Endothelial cell of umbilical vein (primary cell): ENCODE data around the gene TSHZ1. TPM values are rescaled to one million over a fixed set of nuclear protein-coding genes. Genes with fewer than 3 reads are reported as not detected.

Experiments used
- BruUV-seq: library from RNA; stranded (reverse); fragments of 400-500 nt; replicated peaks from 2 replicates; lab custom pipeline; 2021; lab: Mats Ljungman, UMichigan
- CTCF ChIA-PET: fragments of 300-600, 350-600 bp; sonication (Branson Sonifier 250); formaldehyde crosslinking; loops from one replicate; lab custom pipeline; 2021; ENCODE audit warnings: antibody characterized with exemption, inconsistent platforms; lab: Charles Lee
- POLR2A ChIA-PET: fragments of 300-600, 350-600 bp; sonication (Branson Sonifier 250); formaldehyde crosslinking; loops from one replicate; lab custom pipeline; 2021; ENCODE audit warnings: antibody characterized with exemption, inconsistent platforms; lab: Charles Lee
- DNase-seq: peaks from one replicate; pipeline ENCODE4 v3.0.0-alpha.2; 2011; ENCODE audit warnings: low read depth, low spot score
- FAIRE-seq: peaks from 2 replicates; lab custom pipeline; 2011; peaks lifted over from hg19 to GRCh38; lab: Jason Lieb, UNC
- H2AFZ ChIP-seq: 2 replicates; pipeline ENCODE4 v1.6.0; 2012; ENCODE audit warnings: low read depth, low read length, control low read depth, inconsistent platforms
- H3K27ac ChIP-seq: 2 replicates; pipeline ENCODE4 v1.5.1; 2011; ENCODE audit warnings: low read depth, mild to moderate bottlenecking, control low read depth, low read length, moderate library complexity; ENCODE audit not compliant: insufficient read depth
- H3K27me3 ChIP-seq, 2 experiments: 2 replicates each; pipeline versions ENCODE4 v1.6.0 to v1.6.1; 2011; ENCODE audit warnings: low read length in 2 of 2, mixed read lengths in 1 of 2; ENCODE audit not compliant: control insufficient read depth in 2 of 2, insufficient read depth in 2 of 2
- H3K36me3 ChIP-seq, 2 experiments: 2 replicates in 1 of 2; 3 replicates in 1 of 2; pipeline ENCODE4 v1.5.1; 2011; ENCODE audit warnings: low read length in 2 of 2, mild to moderate bottlenecking in 1 of 2, moderate library complexity in 1 of 2; ENCODE audit not compliant: control insufficient read depth in 2 of 2, insufficient read depth in 2 of 2; ENCODE audit errors: extremely low read depth in 1 of 2
- H3K4me1 ChIP-seq: 3 replicates; pipeline ENCODE4 v1.5.1; 2011; ENCODE audit warnings: mild to moderate bottlenecking, low read length; ENCODE audit not compliant: control insufficient read depth, insufficient read depth; ENCODE audit errors: extremely low read depth
- H3K4me2 ChIP-seq: 2 replicates; pipeline ENCODE4 v1.6.1; 2011; ENCODE audit warnings: low read length, control low read depth, mixed read lengths; ENCODE audit not compliant: insufficient read depth
- H3K4me3 ChIP-seq, 3 experiments: fragments of 200-600 bp in 1 of 3; sonication (generic), shearing (Covaris generic) in 1 of 3; replicated peaks in 1 of 3; 2 replicates each; pipeline ENCODE4 v1.5.1; 2011 to 2016; ENCODE audit warnings: control low read depth in 3 of 3, low read length in 3 of 3, mild to moderate bottlenecking in 2 of 3, inconsistent platforms in 1 of 3, low read depth in 1 of 3, moderate library complexity in 1 of 3; ENCODE audit not compliant: insufficient read depth in 1 of 3
- H3K79me2 ChIP-seq: 2 replicates; pipeline ENCODE4 v1.6.0; 2012; ENCODE audit warnings: low read length, inconsistent platforms; ENCODE audit not compliant: control insufficient read depth, insufficient read depth
- H3K9ac ChIP-seq: replicated peaks from 2 replicates; pipeline ENCODE3; 2011; ENCODE audit warnings: low read length, control low read depth; ENCODE audit not compliant: insufficient read depth; ENCODE audit errors: extremely low read depth
- H3K9me1 ChIP-seq: replicated peaks from 3 replicates; pipeline ENCODE4 v1.6.0; 2011; ENCODE audit warnings: mild to moderate bottlenecking, low read length; ENCODE audit not compliant: control insufficient read depth, insufficient read depth; ENCODE audit errors: extremely low read depth
- H3K9me3 ChIP-seq: replicated peaks from 2 replicates; pipeline ENCODE4 v1.5.1; 2012; ENCODE audit warnings: low read length, inconsistent platforms; ENCODE audit not compliant: control insufficient read depth, insufficient read depth
- H4K20me1 ChIP-seq: replicated peaks from 2 replicates; pipeline ENCODE3; 2011; ENCODE audit warnings: mild to moderate bottlenecking, low read length; ENCODE audit not compliant: control insufficient read depth, insufficient read depth; ENCODE audit errors: extremely low read depth
- EZH2 ChIP-seq: IDR thresholded peaks from 2 replicates; pipeline ENCODE4 v1.6.1; 2012; ENCODE audit warnings: borderline replicate concordance, low read depth, mild to moderate bottlenecking, moderate library complexity, low read length, inconsistent platforms; ENCODE audit not compliant: severe bottlenecking
- FOS ChIP-seq: IDR thresholded peaks from 2 replicates; pipeline ENCODE4 v1.6.1; 2011; ENCODE audit warnings: mild to moderate bottlenecking, low read length, moderate library complexity, borderline replicate concordance; ENCODE audit not compliant: insufficient read depth
- GATA2 ChIP-seq: IDR thresholded peaks from 2 replicates; pipeline ENCODE4 v1.7.0; 2011; ENCODE audit warnings: low read depth, mild to moderate bottlenecking, moderate library complexity, mixed read lengths, low read length; ENCODE audit not compliant: insufficient read length, insufficient read depth
- JUN ChIP-seq: IDR thresholded peaks from 2 replicates; pipeline ENCODE4 v1.6.1; 2011; ENCODE audit warnings: borderline replicate concordance, low read depth; ENCODE audit not compliant: insufficient read length, insufficient read depth
- MYC ChIP-seq: IDR thresholded peaks from one replicate; pipeline ENCODE4 v1.6.1; 2011; ENCODE audit warnings: mild to moderate bottlenecking, low read depth, low read length
- POLR2A ChIP-seq: IDR thresholded peaks from 2 replicates; pipeline ENCODE4 v1.6.1; 2012; ENCODE audit warnings: low read depth, mild to moderate bottlenecking, control low read depth, low read length
- POLR2AphosphoS5 ChIP-seq: IDR thresholded peaks from 2 replicates; pipeline ENCODE4 v1.6.1; 2012; ENCODE audit warnings: low read depth, mild to moderate bottlenecking, control low read depth, low read length, moderate library complexity; ENCODE audit not compliant: insufficient read depth
- dilution Hi-C: fragments of 300-500 bp; cut with MboI; formaldehyde crosslinking; loops from one replicate; pipeline ENCODE4 v1.15.0; 2019; ENCODE audit warnings: low sequenced_read_pairs; ENCODE audit not compliant: extremely low pct_ligation_motif_present
- intact Hi-C: fragments of 100-400 bp; cut with micrococcal nuclease; formaldehyde crosslinking; loops from one replicate; pipeline ENCODE4 v1.10.0; 2022
- polyA plus RNA-seq, 4 experiments: library from polyadenylated mRNA; depleted of rRNA in 3 of 4; stranded (reverse) in 3 of 4; unstranded in 1 of 4; fragments of >200 nt; gene quantifications; 2 replicates each; pipeline versions ENCODE4 v1.2.1 to v1.2.3, GENCODE V29; 2011 to 2012; ENCODE audit warnings: missing spikeins in 1 of 4
- total RNA-seq: library from RNA; stranded (reverse); gene quantifications from 2 replicates; pipeline ENCODE4 v1.2.3, GENCODE V29; 2021
- TF ChIP-seq, protein P1 (sequence below): IDR thresholded peaks from 2 replicates; pipeline ENCODE4 v1.6.1; 2011; ENCODE audit not compliant: insufficient read depth, insufficient read length

TSHZ1 gene
- total and polyA plus RNA-seq, 2 donors (not counting 3 experiments of a cell fraction or from before 2014, with no cell fraction given) = 4.2 to 10.2 TPM

DNA sequence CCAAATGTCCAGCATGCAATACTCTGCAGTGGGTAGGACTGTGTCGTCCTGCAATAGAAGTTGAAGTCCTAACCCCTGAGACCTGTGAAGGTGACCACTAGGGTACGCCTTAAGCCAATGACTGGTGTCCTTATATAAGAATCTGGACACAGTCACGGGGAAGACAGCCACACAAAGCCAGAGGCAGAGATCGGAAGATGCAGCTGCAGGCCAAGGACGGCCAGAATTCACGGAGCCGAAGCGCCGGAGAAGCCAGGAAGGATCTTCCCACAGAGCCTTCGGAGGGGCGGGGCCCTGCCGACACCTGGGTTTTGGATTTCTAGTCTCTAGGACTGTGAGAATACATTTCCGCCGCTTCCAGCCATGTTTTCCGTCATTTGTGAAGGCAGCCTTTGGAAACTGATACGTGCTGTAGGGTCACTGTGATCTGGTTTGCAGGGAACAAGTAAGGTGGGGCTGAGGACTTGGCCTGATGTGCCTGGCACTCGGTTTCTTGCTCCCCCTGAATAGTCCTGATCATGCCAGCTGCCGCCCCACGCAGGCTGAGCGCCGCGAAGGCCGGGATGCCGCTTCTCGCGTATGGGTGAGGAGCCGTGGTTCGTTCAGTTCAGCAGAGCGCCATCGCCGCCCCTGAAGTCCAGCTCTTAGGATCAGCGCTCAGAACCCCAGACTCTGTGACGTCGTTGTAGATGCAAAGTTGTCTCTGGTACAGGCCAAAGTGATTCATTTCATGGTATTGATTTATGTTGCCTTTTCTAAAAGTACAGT is 40.4 kb upstream of the TSHZ1 start:
- no TSS peak for BruUV-seq
- H3K9me3 ChIP-seq = no peaks in the 10 kb centered on the region
- no peak for DNase-seq
- H3K27me3 ChIP-seq = peaks cover 0 to 2% of the 10 kb centered on the region in 2 experiments
- ChIA-PET CTCF (interaction anchor here (1.2 kb wide), 1 partner anchor 37 kb away, joined by 3 read pairs; no protein-coding TSS in a partner anchor), POLR2A (no interaction called here)
- no peak overlapping the region for H3K4me3 ChIP-seq
- H2AFZ ChIP-seq = no peak overlapping the region
- no peaks in the 10 kb centered on the region for H3K79me2 ChIP-seq
- H3K4me1 ChIP-seq = no peaks in the 10 kb centered on the region
- no peak overlapping the region for H3K9ac ChIP-seq
- H3K9me1 ChIP-seq = no peaks in the 10 kb centered on the region
- TF ChIP-seq FOS (no peak), POLR2A (no peak), EZH2 (no peak), MYC (no peak), POLR2AphosphoS5 (no peak), JUN (no peak), GATA2 (no peak)
- TF ChIP-seq, protein P1, sequence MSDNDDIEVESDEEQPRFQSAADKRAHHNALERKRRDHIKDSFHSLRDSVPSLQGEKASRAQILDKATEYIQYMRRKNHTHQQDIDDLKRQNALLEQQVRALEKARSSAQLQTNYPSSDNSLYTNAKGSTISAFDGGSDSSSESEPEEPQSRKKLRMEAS = no peak
- no peaks in the 10 kb centered on the region for H4K20me1 ChIP-seq
- no peak overlapping the region for H3K4me2 ChIP-seq
- no peak for FAIRE-seq
- no peaks in the 10 kb centered on the region for H3K36me3 ChIP-seq
- dilution Hi-C loops (no loop called here), intact Hi-C loops (loop anchor here (5.0 kb wide), 1 partner anchor 307 kb away; no protein-coding TSS in a partner anchor)
- no peak overlapping the region for H3K27ac ChIP-seq
